Mesendoderm (in vitro differentiated cells): ENCODE results near the gene IRGQ.
"Not testable (repeated sequence)": the region's sequence is repeated elsewhere in the genome, so short reads cannot be mapped to it uniquely, and the experiment has no call there.

Experiments used
- DNase-seq: peaks from one replicate; pipeline ENCODE4 v3.0.0; 2013
- H2AK5ac ChIP-seq: 2 replicates; pipeline ENCODE4 v1.6.1; 2013; ENCODE audit warnings: low read length, inconsistent platforms
- H2BK120ac ChIP-seq: 2 replicates; pipeline ENCODE4 v1.6.1; 2013; ENCODE audit warnings: low read depth, mild to moderate bottlenecking, low read length, moderate library complexity, mixed read lengths
- H2BK15ac ChIP-seq: replicated peaks from 2 replicates; pipeline ENCODE4 v1.6.1; 2013; ENCODE audit warnings: low read depth, mild to moderate bottlenecking, moderate library complexity
- H2BK5ac ChIP-seq: 2 replicates; pipeline ENCODE4 v1.6.1; 2013; ENCODE audit warnings: low read length, inconsistent platforms
- H3K18ac ChIP-seq: 2 replicates; pipeline ENCODE4 v1.6.1; 2013; ENCODE audit warnings: mild to moderate bottlenecking, low read length, mixed read lengths
- H3K23ac ChIP-seq: one replicate; pipeline ENCODE4 v1.6.1; 2013; ENCODE audit warnings: low read length
- H3K27ac ChIP-seq: 2 replicates; pipeline ENCODE4 v1.5.1; 2013; ENCODE audit warnings: low read depth, mild to moderate bottlenecking, inconsistent platforms, low read length, moderate library complexity
- H3K27me3 ChIP-seq: 2 replicates; pipeline ENCODE4 v1.6.1; 2013; ENCODE audit warnings: low read length, control low read depth, mild to moderate bottlenecking, inconsistent platforms; ENCODE audit not compliant: insufficient read depth, poor library complexity
- H3K36me3 ChIP-seq: 2 replicates; pipeline ENCODE4 v1.6.1; 2013; ENCODE audit warnings: low read length, inconsistent platforms; ENCODE audit not compliant: control insufficient read depth, insufficient read depth
- H3K4ac ChIP-seq: one replicate; pipeline ENCODE4 v1.6.1; 2013; ENCODE audit warnings: low read depth, mild to moderate bottlenecking, low read length, moderate library complexity
- H3K4me1 ChIP-seq: 2 replicates; pipeline ENCODE4 v1.6.1; 2013; ENCODE audit warnings: low read depth, low read length, inconsistent platforms; ENCODE audit not compliant: control insufficient read depth
- H3K4me2 ChIP-seq: 2 replicates; pipeline ENCODE4 v1.6.1; 2013; ENCODE audit warnings: low read length
- H3K4me3 ChIP-seq: 2 replicates; pipeline ENCODE4 v1.5.1; 2013; ENCODE audit warnings: mild to moderate bottlenecking, low read length
- H3K56ac ChIP-seq: one replicate; pipeline ENCODE4 v1.6.1; 2013; ENCODE audit warnings: low read length
- H3K79me1 ChIP-seq: 2 replicates; pipeline ENCODE4 v1.6.1; 2013; ENCODE audit warnings: low read length, inconsistent platforms
- H3K79me2 ChIP-seq: 2 replicates; pipeline ENCODE4 v1.6.1; 2013; ENCODE audit warnings: mild to moderate bottlenecking, low read length; ENCODE audit not compliant: control insufficient read depth, insufficient read depth
- H3K9ac ChIP-seq: 2 replicates; pipeline ENCODE4 v1.6.1; 2013; ENCODE audit warnings: low read length, inconsistent platforms
- H4K5ac ChIP-seq: one replicate; pipeline ENCODE4 v1.6.1; 2013; ENCODE audit warnings: low read length
- H4K8ac ChIP-seq: one replicate; pipeline ENCODE4 v1.6.1; 2013; ENCODE audit warnings: low read depth, mild to moderate bottlenecking, control low read depth, low read length, moderate library complexity
- WGBS: extraction: QIAGEN DNeasy Blood & Tissue Kit; methylation state at CpG from one replicate; pipeline ENCODE4 v1.1.7; 2013; ENCODE audit warnings: low lambda C conversion rate, missing lambda C conversion rate; ENCODE audit not compliant: insufficient coverage; ENCODE audit errors: extremely low coverage; 5-methylcytosine and 5-hydroxymethylcytosine counted together

The IRGQ gene

DNA sequence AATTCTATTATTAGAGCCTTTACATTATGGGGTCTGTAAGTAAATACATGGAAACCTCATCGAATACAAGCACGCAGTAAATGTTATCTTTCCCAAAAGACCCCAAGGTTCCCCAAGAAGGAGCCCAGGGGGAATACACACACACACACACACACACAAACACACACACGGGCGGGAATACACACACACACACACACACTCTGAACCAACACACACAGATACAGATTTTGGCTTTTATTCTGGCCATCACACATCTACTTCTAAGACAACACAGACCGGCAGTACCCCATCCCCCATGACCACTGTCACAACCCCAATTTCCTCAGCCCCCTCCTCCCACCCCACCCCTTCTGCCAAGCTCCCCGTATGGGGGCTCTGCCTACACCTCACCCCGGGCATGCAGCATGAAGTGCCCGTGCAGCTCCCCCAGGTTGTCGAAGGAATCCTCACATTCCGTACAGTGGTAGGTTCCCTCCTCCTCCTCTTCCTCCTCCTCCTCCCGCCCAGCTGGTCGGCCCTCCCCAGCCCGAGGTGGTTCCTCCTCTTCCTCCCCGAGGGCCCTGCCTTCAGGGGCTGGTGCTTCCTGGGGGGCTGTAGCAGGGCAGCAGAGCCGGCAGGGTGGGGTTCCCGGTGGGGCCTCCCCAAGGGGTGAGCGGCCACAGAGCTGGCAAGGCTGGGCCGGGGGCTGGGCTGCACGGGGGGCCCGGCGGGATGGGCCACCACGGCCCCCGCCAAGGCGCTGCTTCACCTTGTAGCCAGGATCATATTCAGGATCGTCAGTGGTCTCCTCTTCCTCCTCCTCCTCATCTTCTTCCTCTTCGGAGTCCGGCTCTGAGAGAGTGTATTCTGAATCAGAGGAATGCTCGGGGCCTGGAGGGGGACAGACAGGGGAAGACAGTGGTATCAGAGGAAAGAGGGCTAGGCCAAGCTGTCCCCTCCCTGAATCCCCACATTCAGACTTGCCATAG is 11.6 kb upstream of the IRGQ start:
- Histone ChIP-seq H3K79me1 (no peaks in the 10 kb centered on the region), H4K8ac (no peak overlapping the region), H3K4ac (no peak overlapping the region), H3K18ac (no peak overlapping the region), H2BK120ac (no peak overlapping the region), H3K36me3 (no peaks in the 10 kb centered on the region), H2AK5ac (no peak overlapping the region), H3K9ac (no peak overlapping the region), H2BK15ac (no peak overlapping the region), H3K27me3 (no peaks in the 10 kb centered on the region), H3K56ac (no peak overlapping the region), H4K5ac (no peak overlapping the region), H3K4me1 (no peaks in the 10 kb centered on the region), H3K23ac (no peak overlapping the region), H3K27ac (no peak overlapping the region), H3K4me3 (no peak overlapping the region), H2BK5ac (no peak overlapping the region), H3K79me2 (no peaks in the 10 kb centered on the region), H3K4me2 (no peak overlapping the region)
- no CpG with 5 or more reads among the region's 28 CpGs for WGBS
- DNase-seq = no peak

GRCh38 chr19:43606569-43607229 is 10.8 kb upstream of the IRGQ start:
- no peak overlapping the region for H3K4me3 ChIP-seq
- H3K56ac ChIP-seq = no peak overlapping the region
- no peaks in the 10 kb centered on the region for H3K27me3 ChIP-seq
- no peak overlapping the region for H2BK5ac ChIP-seq
- DNase-seq = no peak
- H4K8ac ChIP-seq = no peak overlapping the region
- H2BK15ac ChIP-seq = no peak overlapping the region
- no peaks in the 10 kb centered on the region for H3K79me2 ChIP-seq
- no peaks in the 10 kb centered on the region for H3K79me1 ChIP-seq
- no peak overlapping the region for H3K27ac ChIP-seq
- H3K4me1 ChIP-seq = no peaks in the 10 kb centered on the region
- whole genome bisulfite sequencing = no CpG with 5 or more reads among the region's 7 CpGs
- H3K23ac ChIP-seq = no peak overlapping the region
- H3K4ac ChIP-seq = no peak overlapping the region
- H2BK120ac ChIP-seq = no peak overlapping the region
- no peaks in the 10 kb centered on the region for H3K36me3 ChIP-seq
- no peak overlapping the region for H4K5ac ChIP-seq
- no peak overlapping the region for H3K18ac ChIP-seq
- H3K4me2 ChIP-seq = no peak overlapping the region
- H3K9ac ChIP-seq = no peak overlapping the region
- H2AK5ac ChIP-seq = no peak overlapping the region

DNA sequence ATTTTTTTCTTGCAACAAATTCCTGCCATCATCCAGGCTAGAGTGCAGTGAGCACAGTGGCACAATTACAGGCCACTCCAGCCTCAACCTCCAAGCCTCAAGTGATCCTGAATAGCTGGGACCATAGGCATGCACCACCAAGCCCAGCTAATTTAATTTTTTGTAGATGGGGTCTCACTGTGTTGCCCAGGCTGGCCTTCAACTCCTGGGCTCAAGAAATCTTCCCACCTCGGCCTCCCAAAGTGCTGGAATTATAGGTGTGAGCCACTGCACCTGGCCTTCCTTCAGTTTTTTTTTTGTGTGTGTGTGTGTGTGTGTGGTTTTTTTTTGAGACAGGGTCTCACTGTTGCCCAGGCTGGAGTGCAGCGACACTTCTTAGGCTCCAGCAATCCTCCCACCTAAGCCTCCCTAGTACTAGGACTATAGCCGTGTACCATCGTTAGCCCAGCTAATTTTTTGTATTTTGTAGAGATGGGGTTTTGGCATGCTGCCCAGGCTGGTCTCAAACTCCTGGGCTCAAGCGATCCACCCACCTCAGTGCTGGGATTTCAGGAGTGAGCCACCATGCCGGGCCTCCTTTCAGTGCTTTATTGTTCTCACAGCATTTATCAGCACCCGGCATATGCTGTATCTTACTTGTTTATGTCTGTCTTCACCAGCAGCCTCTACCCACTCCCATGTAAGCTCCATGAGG is 10.1 kb upstream of the IRGQ start:
- Histone ChIP-seq H3K79me2 (no peaks in the 10 kb centered on the region), H3K9ac (no peak overlapping the region)
- DNase-seq = no peak

GRCh38 chr19:43600326-43600725 is 4.4 kb upstream of the IRGQ start:
- H3K4ac ChIP-seq, H3K56ac ChIP-seq, H2AK5ac ChIP-seq, H2BK5ac ChIP-seq, DNase-seq, H2BK120ac ChIP-seq, H4K8ac ChIP-seq, H3K18ac ChIP-seq, H4K5ac ChIP-seq, H3K4me1 ChIP-seq, H3K4me2 ChIP-seq, H3K27ac ChIP-seq, H3K9ac ChIP-seq, H3K4me3 ChIP-seq, H3K23ac ChIP-seq, H2BK15ac ChIP-seq, H3K36me3 ChIP-seq, H3K27me3 ChIP-seq: not testable (repeated sequence)
- no CpG with 5 or more reads among the region's 5 CpGs for WGBS
- peaks cover 17% of the 10 kb centered on the region for H3K79me2 ChIP-seq
- H3K79me1 ChIP-seq = peaks cover 11% of the 10 kb centered on the region

More for the DNA sequence above, 10.1 kb upstream of the IRGQ start:
- H3K27ac ChIP-seq = no peak overlapping the region
- H3K36me3 ChIP-seq = no peaks in the 10 kb centered on the region
- no peak overlapping the region for H2BK15ac ChIP-seq
- H2BK5ac ChIP-seq = no peak overlapping the region
- no peak overlapping the region for H3K56ac ChIP-seq
- no peak overlapping the region for H4K5ac ChIP-seq
- no peak overlapping the region for H3K4ac ChIP-seq
- WGBS = no CpG with 5 or more reads among the region's 7 CpGs
- H3K4me1 ChIP-seq = no peaks in the 10 kb centered on the region
- no peak overlapping the region for H3K4me2 ChIP-seq
- no peak overlapping the region for H4K8ac ChIP-seq
- no peak overlapping the region for H3K18ac ChIP-seq
- H2BK120ac ChIP-seq = no peak overlapping the region
- no peak overlapping the region for H2AK5ac ChIP-seq
- H3K79me1 ChIP-seq = no peaks in the 10 kb centered on the region
- no peaks in the 10 kb centered on the region for H3K27me3 ChIP-seq
- no peak overlapping the region for H3K4me3 ChIP-seq
- H3K23ac ChIP-seq = no peak overlapping the region

- H3K27ac ChIP-seq = no peak overlapping the region
- H3K56ac ChIP-seq = no peak overlapping the region
- peaks cover 11% of the 10 kb centered on the region for H3K79me1 ChIP-seq
- H3K23ac ChIP-seq = no peak overlapping the region
- H2BK120ac ChIP-seq = no peak overlapping the region
- H2BK5ac ChIP-seq = no peak overlapping the region
- no peak overlapping the region for H3K9ac ChIP-seq
- no peak for DNase-seq
- no peaks in the 10 kb centered on the region for H3K27me3 ChIP-seq
- no peak overlapping the region for H2BK15ac ChIP-seq
- no CpG with 5 or more reads among the region's 4 CpGs for WGBS
- H3K79me2 ChIP-seq = peaks cover 17% of the 10 kb centered on the region
- no peak overlapping the region for H2AK5ac ChIP-seq
- H3K36me3 ChIP-seq = no peaks in the 10 kb centered on the region
- H3K4me3 ChIP-seq = no peak overlapping the region
- peaks cover 1% of the 10 kb centered on the region for H3K4me1 ChIP-seq
- H4K5ac ChIP-seq = no peak overlapping the region
- H3K18ac ChIP-seq = no peak overlapping the region
- H3K4ac ChIP-seq = no peak overlapping the region
- no peak overlapping the region for H4K8ac ChIP-seq
- H3K4me2 ChIP-seq = no peak overlapping the region
Observed at GRCh38 chr19:43599635-43600295, 3.8 kb upstream of the IRGQ start.
